Measurements from ENCODE around the gene FOXO1.

The FOXO1 gene

GRCh38 chr13:40553356-40553755 lies 113.1 kb downstream of the FOXO1 start:
- no peak overlapping the region for H3K27ac ChIP-seq (ENCODE audit: low read depth, low read length, poor library complexity, severe bottlenecking)
- no peaks in the 10 kb centered on the region for H4K20me1 ChIP-seq (ENCODE audit: insufficient read depth, low read length)
- no peak overlapping the region for H3K9ac ChIP-seq (ENCODE audit: low read length)
- H3K36me3 ChIP-seq (ENCODE audit: insufficient read depth, low read length) = peaks cover 40% of the 10 kb centered on the region; the same call in 1 of the 2 replicates
- H3K27me3 ChIP-seq (ENCODE audit: insufficient read depth, low read length) = no peaks in the 10 kb centered on the region
- H3K79me2 ChIP-seq (ENCODE audit: insufficient read depth, low read length) = peaks cover 24% of the 10 kb centered on the region
- TF ChIP-seq CTCF (IDR thresholded peaks at IDR 0.05; ENCODE audit: low read length) (no peak), EZH2 (IDR thresholded peaks at IDR 0.05; ENCODE audit: borderline replicate concordance, low read length) (no peak)
- H3F3A ChIP-seq (ENCODE audit: insufficient read depth, low read length) = no peaks in the 10 kb centered on the region
- H3K4me3 ChIP-seq (ENCODE audit: low read depth, low read length, poor library complexity, severe bottlenecking) = no peak overlapping the region
- H3K9me2 ChIP-seq (ENCODE audit: low read depth, low read length) = no peaks in the 10 kb centered on the region
- H2AFZ ChIP-seq (ENCODE audit: low read length) = no peak overlapping the region
- H3K9me3 ChIP-seq (ENCODE audit: low read length) = no peaks in the 10 kb centered on the region
- H3K4me2 ChIP-seq (ENCODE audit: low read length) = no peak overlapping the region
- H3K4me1 ChIP-seq (ENCODE audit: insufficient read depth, low read length, severe bottlenecking) = peaks cover 71% of the 10 kb centered on the region

GRCh38 chr13:40552895-40553294 lies 113.5 kb downstream of the FOXO1 start:
- no peaks in the 10 kb centered on the region for H3K9me2 ChIP-seq (ENCODE audit: low read depth, low read length)
- H3K4me2 ChIP-seq (ENCODE audit: low read length) = no peak overlapping the region
- peaks cover 36% of the 10 kb centered on the region; the same call in 1 of the 2 replicates for H3K36me3 ChIP-seq (ENCODE audit: insufficient read depth, low read length)
- TF ChIP-seq EZH2 (IDR thresholded peaks at IDR 0.05; ENCODE audit: borderline replicate concordance, low read length) (no peak), CTCF (IDR thresholded peaks at IDR 0.05; ENCODE audit: low read length) (no peak)
- H3K4me3 ChIP-seq (ENCODE audit: low read depth, low read length, poor library complexity, severe bottlenecking) = no peak overlapping the region
- H3K27me3 ChIP-seq (ENCODE audit: insufficient read depth, low read length) = no peaks in the 10 kb centered on the region
- H3K9me3 ChIP-seq (ENCODE audit: low read length) = no peaks in the 10 kb centered on the region
- no peak overlapping the region for H3K9ac ChIP-seq (ENCODE audit: low read length)
- peaks cover 69% of the 10 kb centered on the region for H3K4me1 ChIP-seq (ENCODE audit: insufficient read depth, low read length, severe bottlenecking)
- no peaks in the 10 kb centered on the region for H3F3A ChIP-seq (ENCODE audit: insufficient read depth, low read length)
- peaks cover 20% of the 10 kb centered on the region for H3K79me2 ChIP-seq (ENCODE audit: insufficient read depth, low read length)
- H3K27ac ChIP-seq (ENCODE audit: low read depth, low read length, poor library complexity, severe bottlenecking) = no peak overlapping the region
- no peaks in the 10 kb centered on the region for H4K20me1 ChIP-seq (ENCODE audit: insufficient read depth, low read length)
- H2AFZ ChIP-seq (ENCODE audit: low read length) = no peak overlapping the region

- H2AFZ ChIP-seq (ENCODE audit: low read length) = no peak overlapping the region
- no peaks in the 10 kb centered on the region for H4K20me1 ChIP-seq (ENCODE audit: insufficient read depth, low read length)
- no peaks in the 10 kb centered on the region for H3K9me2 ChIP-seq (ENCODE audit: low read depth, low read length)
- peaks cover 8% of the 10 kb centered on the region; the same call in 1 of the 2 replicates for H3K36me3 ChIP-seq (ENCODE audit: insufficient read depth, low read length)
- no peaks in the 10 kb centered on the region for H3K79me2 ChIP-seq (ENCODE audit: insufficient read depth, low read length)
- H3F3A ChIP-seq (ENCODE audit: insufficient read depth, low read length) = no peaks in the 10 kb centered on the region
- H3K4me2 ChIP-seq (ENCODE audit: low read length) = no peak overlapping the region
- H3K4me3 ChIP-seq (ENCODE audit: low read depth, low read length, poor library complexity, severe bottlenecking) = no peak overlapping the region
- no peaks in the 10 kb centered on the region for H3K27me3 ChIP-seq (ENCODE audit: insufficient read depth, low read length)
- H3K9me3 ChIP-seq (ENCODE audit: low read length) = no peaks in the 10 kb centered on the region
- no peak overlapping the region for H3K9ac ChIP-seq (ENCODE audit: low read length)
- peak overlapping the region; percentile 53 for H3K27ac ChIP-seq (ENCODE audit: low read depth, low read length, poor library complexity, severe bottlenecking)
- TF ChIP-seq EZH2 (IDR thresholded peaks at IDR 0.05; ENCODE audit: borderline replicate concordance, low read length) (no peak), CTCF (IDR thresholded peaks at IDR 0.05; ENCODE audit: low read length) (no peak)
- H3K4me1 ChIP-seq (ENCODE audit: insufficient read depth, low read length, severe bottlenecking) = peaks cover 57% of the 10 kb centered on the region
These were observed 116.3 kb downstream of the FOXO1 start for GRCh38 chr13:40550130-40550529.
